Measurements from ENCODE around the gene PPP4R4. TPM values are rescaled to one million over a fixed set of nuclear protein-coding genes. Genes with fewer than 3 reads are reported as not detected.

The PPP4R4 gene
- total RNA-seq, 1 donor from 2014 or later: 12.8 TPM

- H3K4me3 Mint-ChIP-seq (ENCODE audit: low read depth): no peak overlapping the region
- H3K4me1 Mint-ChIP-seq (ENCODE audit: low read depth): peaks cover 38% of the 10 kb centered on the region
- H3K27me3 Mint-ChIP-seq: peaks cover 8% of the 10 kb centered on the region
- no peak overlapping the region for H3K27ac Mint-ChIP-seq
- H3K36me3 Mint-ChIP-seq (ENCODE audit: insufficient read depth): no peaks in the 10 kb centered on the region
- no peak for TF ChIP-seq CTCF (IDR thresholded peaks at IDR 0.05; ENCODE audit: unreplicated experiment)
- no peak for DNase-seq (ENCODE audit: low spot score, unreplicated experiment)
- H3K9me3 Mint-ChIP-seq (ENCODE audit: low read depth): no peaks in the 10 kb centered on the region
These were observed 3.7 kb downstream of the PPP4R4 start for GRCh38 chr14:94177806-94178205.

GRCh38 chr14:94179244-94179643 is 5.1 kb downstream of the PPP4R4 start:
- no peak for TF ChIP-seq CTCF (IDR thresholded peaks at IDR 0.05; ENCODE audit: unreplicated experiment)
- DNase-seq (ENCODE audit: low spot score, unreplicated experiment): no peak
- H3K27me3 Mint-ChIP-seq: peaks cover 8% of the 10 kb centered on the region
- H3K4me1 Mint-ChIP-seq (ENCODE audit: low read depth): peaks cover 36% of the 10 kb centered on the region
- no peak overlapping the region for H3K27ac Mint-ChIP-seq
- no peaks in the 10 kb centered on the region for H3K9me3 Mint-ChIP-seq (ENCODE audit: low read depth)
- no peaks in the 10 kb centered on the region for H3K36me3 Mint-ChIP-seq (ENCODE audit: insufficient read depth)
- H3K4me3 Mint-ChIP-seq (ENCODE audit: low read depth): no peak overlapping the region

- Mint-ChIP-seq H3K9me3 (ENCODE audit: low read depth) (no peaks in the 10 kb centered on the region), H3K27me3 (peaks cover 6% of the 10 kb centered on the region), H3K4me1 (ENCODE audit: low read depth) (peaks cover 33% of the 10 kb centered on the region), H3K4me3 (ENCODE audit: low read depth) (peak overlapping the region; percentile 6), H3K36me3 (ENCODE audit: insufficient read depth) (no peaks in the 10 kb centered on the region), H3K27ac (peak overlapping the region; percentile 14)
- peak; percentile 63 for TF ChIP-seq CTCF (IDR thresholded peaks at IDR 0.05; ENCODE audit: unreplicated experiment)
- no peak for DNase-seq (ENCODE audit: low spot score, unreplicated experiment)
These were observed 6.6 kb downstream of the PPP4R4 start for GRCh38 chr14:94180655-94181271.

GRCh38 chr14:94181835-94182234 is 7.7 kb downstream of the PPP4R4 start:
- Mint-ChIP-seq H3K9me3 (ENCODE audit: low read depth) (no peaks in the 10 kb centered on the region), H3K27me3 (no peaks in the 10 kb centered on the region), H3K27ac (no peak overlapping the region), H3K4me3 (ENCODE audit: low read depth) (no peak overlapping the region), H3K36me3 (ENCODE audit: insufficient read depth) (no peaks in the 10 kb centered on the region), H3K4me1 (ENCODE audit: low read depth) (peaks cover 25% of the 10 kb centered on the region)
- no peak for TF ChIP-seq CTCF (IDR thresholded peaks at IDR 0.05; ENCODE audit: unreplicated experiment)
- no peak for DNase-seq (ENCODE audit: low spot score, unreplicated experiment)

GRCh38 chr14:94192536-94192935 is 18.4 kb downstream of the PPP4R4 start:
- Mint-ChIP-seq H3K27me3 (no peaks in the 10 kb centered on the region), H3K27ac (no peak overlapping the region), H3K9me3 (ENCODE audit: low read depth) (peaks cover 17% of the 10 kb centered on the region), H3K4me1 (ENCODE audit: low read depth) (peaks cover 2% of the 10 kb centered on the region), H3K36me3 (ENCODE audit: insufficient read depth) (peaks cover 15% of the 10 kb centered on the region), H3K4me3 (ENCODE audit: low read depth) (no peak overlapping the region)
- TF ChIP-seq CTCF (IDR thresholded peaks at IDR 0.05; ENCODE audit: unreplicated experiment): no peak
- no peak for DNase-seq (ENCODE audit: low spot score, unreplicated experiment)
